ENCODE results near the gene ARAP2. TPM values are rescaled to one million over a fixed set of nuclear protein-coding genes. Genes with fewer than 3 reads are reported as not detected.

The ARAP2 gene
- total RNA-seq, 1 experiment from 2014 or later, result 13.6 TPM

DNA sequence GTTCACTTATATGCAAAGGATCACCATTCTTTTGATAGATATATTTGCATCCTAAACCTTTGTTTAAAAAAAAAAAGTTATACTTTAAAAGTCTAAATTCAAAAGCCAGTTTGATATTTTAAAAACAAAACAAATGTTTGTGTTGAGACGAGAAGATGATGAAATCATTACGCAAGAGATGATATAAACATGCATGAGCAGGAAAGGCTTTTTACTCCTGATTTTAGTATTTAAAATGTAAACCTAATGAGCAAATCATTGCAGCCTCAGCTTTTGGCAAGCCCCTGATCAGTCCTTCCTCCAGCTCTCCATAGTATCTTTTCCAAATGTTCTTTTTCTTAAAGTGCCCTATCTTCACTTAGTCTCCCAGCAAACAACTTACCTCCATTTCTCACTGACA lies 115.6 kb downstream of the ARAP2 start:
- no peaks in the 10 kb centered on the region for H3K4me1 ChIP-seq (ENCODE audit: control insufficient read depth in 1 of 2, insufficient read depth in 2 of 2, low read length in 2 of 2)
- RAD21 ChIA-PET (ENCODE audit: low non-redundant PET in 1 of 2, low total read pairs in 2 of 2, uncharacterized antibody in 2 of 2, unreplicated experiment in 2 of 2), result no interaction called here
- H3K4me2 ChIP-seq (ENCODE audit: low read length), result no peak overlapping the region
- H3K9ac ChIP-seq (ENCODE audit: low read length), result no peak overlapping the region
- no TSS peak for BruUV-seq (replicated peaks)
- ATAC-seq (no peak), DNase-seq (ENCODE audit: low read depth, low spot score) (no peak)
- H3K9me3 ChIP-seq (ENCODE audit: control insufficient read depth in 1 of 2, insufficient read depth in 1 of 2, low read depth in 1 of 2, low read length in 2 of 2), result no peaks in the 10 kb centered on the region
- intact Hi-C loops (cut with micrococcal nuclease), result no loop called here
- H2AFZ ChIP-seq (ENCODE audit: low read depth, low read length, poor library complexity, severe bottlenecking), result no peak overlapping the region
- H3K4me3 ChIP-seq (replicated peaks in 1 of 2; ENCODE audit: low read depth in 1 of 2, low read length in 2 of 2), result no peak overlapping the region
- H3K79me2 ChIP-seq (ENCODE audit: insufficient read depth, low read length), result no peaks in the 10 kb centered on the region
- no peaks in the 10 kb centered on the region for H3K27me3 ChIP-seq (ENCODE audit: insufficient read depth, low read length)
- POLR2A ChIA-PET, result no interaction called here
- H3K9me2 ChIP-seq (ENCODE audit: insufficient read depth), result no peaks in the 10 kb centered on the region
- no peaks in the 10 kb centered on the region for H4K20me1 ChIP-seq (ENCODE audit: insufficient read depth)
- H3K36me3 ChIP-seq (ENCODE audit: control insufficient read depth in 1 of 2, insufficient read depth in 2 of 2, low read length in 2 of 2), result peaks cover 0 to 5% of the 10 kb centered on the region in 2 experiments; a peak in 1 of 4 replicates
- no peak overlapping the region for H3K27ac ChIP-seq (ENCODE audit: low read depth, low read length)
- TF ChIP-seq CEBPB (IDR thresholded peaks at IDR 0.05; ENCODE audit: low read depth) (peak; percentile 74), CTCF (IDR thresholded peaks at IDR 0.05 in 2 of 3, conservative IDR thresholded peaks at IDR 0.05 in 1 of 3; ENCODE audit: borderline replicate concordance in 1 of 3, insufficient read depth in 1 of 3, low read depth in 2 of 3, low read length in 2 of 3) (no peak), ELF1 (IDR thresholded peaks at IDR 0.05; ENCODE audit: borderline replicate concordance, low read depth) (no peak)
- TF ChIP-seq, protein P1, sequence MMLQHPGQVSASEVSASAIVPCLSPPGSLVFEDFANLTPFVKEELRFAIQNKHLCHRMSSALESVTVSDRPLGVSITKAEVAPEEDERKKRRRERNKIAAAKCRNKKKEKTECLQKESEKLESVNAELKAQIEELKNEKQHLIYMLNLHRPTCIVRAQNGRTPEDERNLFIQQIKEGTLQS (IDR thresholded peaks at IDR 0.05), result no peak
- CTCF ChIA-PET, result no interaction called here

- Histone ChIP-seq H3K27ac (ENCODE audit: low read depth, low read length) (no peak overlapping the region), H3K4me1 (ENCODE audit: control insufficient read depth in 1 of 2, insufficient read depth in 2 of 2, low read length in 2 of 2) (no peaks in the 10 kb centered on the region), H3K4me2 (ENCODE audit: low read length) (no peak overlapping the region), H3K79me2 (ENCODE audit: insufficient read depth, low read length) (no peaks in the 10 kb centered on the region), H3K4me3 (replicated peaks in 1 of 2; ENCODE audit: low read depth in 1 of 2, low read length in 2 of 2) (no peak overlapping the region), H3K9me3 (ENCODE audit: control insufficient read depth in 1 of 2, insufficient read depth in 1 of 2, low read depth in 1 of 2, low read length in 2 of 2) (no peaks in the 10 kb centered on the region), H3K9ac (ENCODE audit: low read length) (no peak overlapping the region), H4K20me1 (ENCODE audit: insufficient read depth) (no peaks in the 10 kb centered on the region), H3K36me3 (ENCODE audit: control insufficient read depth in 1 of 2, insufficient read depth in 2 of 2, low read length in 2 of 2) (peaks cover 0 to 5% of the 10 kb centered on the region in 2 experiments; a peak in 1 of 4 replicates), H3K9me2 (ENCODE audit: insufficient read depth) (no peaks in the 10 kb centered on the region), H3K27me3 (ENCODE audit: insufficient read depth, low read length) (no peaks in the 10 kb centered on the region), H2AFZ (ENCODE audit: low read depth, low read length, poor library complexity, severe bottlenecking) (no peak overlapping the region)
- ATAC-seq (no peak), DNase-seq (ENCODE audit: low read depth, low spot score) (no peak)
- no TSS peak for BruUV-seq (replicated peaks)
- TF ChIP-seq, protein P2, sequence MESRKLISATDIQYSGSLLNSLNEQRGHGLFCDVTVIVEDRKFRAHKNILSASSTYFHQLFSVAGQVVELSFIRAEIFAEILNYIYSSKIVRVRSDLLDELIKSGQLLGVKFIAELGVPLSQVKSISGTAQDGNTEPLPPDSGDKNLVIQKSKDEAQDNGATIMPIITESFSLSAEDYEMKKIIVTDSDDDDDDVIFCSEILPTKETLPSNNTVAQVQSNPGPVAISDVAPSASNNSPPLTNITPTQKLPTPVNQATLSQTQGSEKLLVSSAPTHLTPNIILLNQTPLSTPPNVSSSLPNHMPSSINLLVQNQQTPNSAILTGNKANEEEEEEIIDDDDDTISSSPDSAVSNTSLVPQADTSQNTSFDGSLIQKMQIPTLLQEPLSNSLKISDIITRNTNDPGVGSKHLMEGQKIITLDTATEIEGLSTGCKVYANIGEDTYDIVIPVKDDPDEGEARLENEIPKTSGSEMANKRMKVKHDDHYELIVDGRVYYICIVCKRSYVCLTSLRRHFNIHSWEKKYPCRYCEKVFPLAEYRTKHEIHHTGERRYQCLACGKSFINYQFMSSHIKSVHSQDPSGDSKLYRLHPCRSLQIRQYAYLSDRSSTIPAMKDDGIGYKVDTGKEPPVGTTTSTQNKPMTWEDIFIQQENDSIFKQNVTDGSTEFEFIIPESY (IDR thresholded peaks at IDR 0.05; ENCODE audit: extremely low read depth, insufficient replicate concordance, low read length), result no peak
- CTCF ChIA-PET, result no interaction called here
- intact Hi-C loops (cut with micrococcal nuclease), result no loop called here
- RAD21 ChIA-PET (ENCODE audit: low non-redundant PET in 1 of 2, low total read pairs in 2 of 2, uncharacterized antibody in 2 of 2, unreplicated experiment in 2 of 2), result no interaction called here
- POLR2A ChIA-PET, result no interaction called here
These were observed 120.4 kb downstream of the ARAP2 start for GRCh38 chr4:36123906-36124305.

Data from HCT116 (cell line).